Parathyroid adenoma (tissue), 2 donors: Measurements from ENCODE around the gene ASAP2.

Experiments used
- H2AFZ ChIP-seq: fragments of 300-600 bp; sonication (generic); one replicate; pipeline ENCODE4 v1.7.0; 2017; ENCODE audit warnings: antibody characterized with exemption, mild to moderate bottlenecking
- H3K27ac ChIP-seq: fragments of 300-600 bp; sonication (generic); one replicate; pipeline ENCODE4 v1.7.0; 2017
- H3K27me3 ChIP-seq: fragments of 300-600 bp; sonication (generic); one replicate; pipeline ENCODE4 v1.7.0; 2017; ENCODE audit warnings: low read length; ENCODE audit not compliant: control insufficient read depth, insufficient read depth
- H3K36me3 ChIP-seq: fragments of 300-600 bp; sonication (generic); one replicate; pipeline ENCODE4 v1.7.0; 2017; ENCODE audit warnings: low read length; ENCODE audit not compliant: control insufficient read depth, insufficient read depth
- H3K4me1 ChIP-seq: fragments of 300-600 bp; sonication (generic); one replicate; pipeline ENCODE4 v1.7.0; 2017; ENCODE audit warnings: control low read depth
- H3K4me2 ChIP-seq: fragments of 300-600 bp; sonication (generic); one replicate; pipeline ENCODE4 v1.7.0; 2017; ENCODE audit warnings: low read length
- H3K4me3 ChIP-seq: fragments of 300-600 bp; sonication (generic); one replicate; pipeline ENCODE4 v1.7.0; 2017; ENCODE audit warnings: low read depth, low read length
- H3K79me2 ChIP-seq: fragments of 300-600 bp; sonication (generic); one replicate; pipeline ENCODE4 v1.7.0; 2017; ENCODE audit warnings: control low read depth
- H3K9ac ChIP-seq: fragments of 300-600 bp; sonication (generic); one replicate; pipeline ENCODE4 v1.7.0; 2017; ENCODE audit warnings: mild to moderate bottlenecking
- H3K9me3 ChIP-seq: fragments of 300-600 bp; sonication (generic); one replicate; pipeline ENCODE4 v1.7.0; 2017; ENCODE audit warnings: low read length; ENCODE audit not compliant: control insufficient read depth
- CTCF ChIP-seq: fragments of 300-600 bp; sonication (generic); IDR thresholded peaks from one replicate; pipeline ENCODE4 v1.7.0; 2017; ENCODE audit warnings: antibody characterized with exemption, mild to moderate bottlenecking
- donor health status: primary hyperparathyroidism.

ASAP2 gene

GRCh38 chr2:9251154-9252001 is 44.8 kb downstream of the ASAP2 start:
- Histone ChIP-seq H3K27me3 (no peaks in the 10 kb centered on the region), H2AFZ (no peak overlapping the region), H3K4me3 (no peak overlapping the region), H3K9me3 (no peaks in the 10 kb centered on the region), H3K4me1 (no peaks in the 10 kb centered on the region), H3K36me3 (no peaks in the 10 kb centered on the region), H3K27ac (peak overlapping the region; percentile 36), H3K4me2 (no peak overlapping the region), H3K9ac (no peak overlapping the region), H3K79me2 (peaks cover 18% of the 10 kb centered on the region)
- no peak for TF ChIP-seq CTCF

- H3K4me1 ChIP-seq: no peaks in the 10 kb centered on the region
- peak overlapping the region; percentile 36 for H3K27ac ChIP-seq
- TF ChIP-seq CTCF: no peak
Measured at GRCh38 chr2:9252002-9252357, 45.4 kb downstream of the ASAP2 start.

GRCh38 chr2:9255416-9255815 is 48.8 kb downstream of the ASAP2 start:
- Histone ChIP-seq H3K4me1 (no peaks in the 10 kb centered on the region), H3K27ac (no peak overlapping the region)
- TF ChIP-seq CTCF: no peak

More at GRCh38 chr2:9252002-9252357, 45.4 kb downstream of the ASAP2 start:
- peaks cover 18% of the 10 kb centered on the region for H3K79me2 ChIP-seq
- H2AFZ ChIP-seq: no peak overlapping the region
- no peak overlapping the region for H3K4me2 ChIP-seq
- H3K36me3 ChIP-seq: no peaks in the 10 kb centered on the region
- no peak overlapping the region for H3K9ac ChIP-seq
- no peaks in the 10 kb centered on the region for H3K27me3 ChIP-seq
- no peaks in the 10 kb centered on the region for H3K9me3 ChIP-seq
- H3K4me3 ChIP-seq: no peak overlapping the region

GRCh38 chr2:9256147-9256546 is 49.5 kb downstream of the ASAP2 start:
- Histone ChIP-seq H3K27ac (no peak overlapping the region), H3K9me3 (no peaks in the 10 kb centered on the region), H3K4me2 (no peak overlapping the region), H3K36me3 (no peaks in the 10 kb centered on the region), H2AFZ (no peak overlapping the region), H3K27me3 (no peaks in the 10 kb centered on the region), H3K4me1 (no peaks in the 10 kb centered on the region), H3K9ac (no peak overlapping the region), H3K4me3 (no peak overlapping the region), H3K79me2 (peaks cover 3% of the 10 kb centered on the region)
- TF ChIP-seq CTCF: no peak

More at GRCh38 chr2:9255416-9255815, 48.8 kb downstream of the ASAP2 start:
- H3K36me3 ChIP-seq: no peaks in the 10 kb centered on the region
- peaks cover 3% of the 10 kb centered on the region for H3K79me2 ChIP-seq
- H3K4me3 ChIP-seq: no peak overlapping the region
- no peak overlapping the region for H3K4me2 ChIP-seq
- no peak overlapping the region for H3K9ac ChIP-seq
- H2AFZ ChIP-seq: no peak overlapping the region
- H3K9me3 ChIP-seq: no peaks in the 10 kb centered on the region
- H3K27me3 ChIP-seq: no peaks in the 10 kb centered on the region

GRCh38 chr2:9256570-9257043 is 50.0 kb downstream of the ASAP2 start:
- H2AFZ ChIP-seq: no peak overlapping the region
- H3K4me2 ChIP-seq: no peak overlapping the region
- TF ChIP-seq CTCF: no peak
- H3K27me3 ChIP-seq: no peaks in the 10 kb centered on the region
- H3K9ac ChIP-seq: no peak overlapping the region
- H3K36me3 ChIP-seq: no peaks in the 10 kb centered on the region
- peaks cover 5% of the 10 kb centered on the region for H3K79me2 ChIP-seq
- H3K4me3 ChIP-seq: no peak overlapping the region
- no peak overlapping the region for H3K27ac ChIP-seq
- H3K9me3 ChIP-seq: no peaks in the 10 kb centered on the region
- H3K4me1 ChIP-seq: no peaks in the 10 kb centered on the region
